Lung (tissue), 12 donors: ENCODE results near the gene IGSF21. TPM values are rescaled to one million over a fixed set of nuclear protein-coding genes. Genes with fewer than 3 reads are reported as not detected.

Experiments
- ATAC-seq: fragments of 200-7000 bp; cut with Tn5 transposase; one replicate; pipeline ENCODE4 v1.9.1; 2020; ENCODE audit warnings: moderate number of reproducible peaks; ENCODE audit not compliant: insufficient read depth, low FRiP score
- DNase-seq, 3 donors: peaks; one replicate each; pipeline ENCODE4 v3.0.0-alpha.2; 2013 to 2017
- H3K27ac ChIP-seq, 2 donors: one replicate each; pipeline ENCODE4 v1.5.1; 2013; ENCODE audit warnings: mild to moderate bottlenecking in 2 of 2, moderate library complexity in 2 of 2, control low read depth in 1 of 2, inconsistent platforms in 1 of 2, low read depth in 1 of 2, low read length in 1 of 2
- H3K27me3 ChIP-seq, 3 donors: one replicate each; pipeline ENCODE4 v1.5.1; 2013; ENCODE audit warnings: low read length in 2 of 3; ENCODE audit not compliant: control insufficient read depth in 3 of 3, insufficient read depth in 3 of 3
- H3K36me3 ChIP-seq, 4 donors: one replicate each; pipeline ENCODE4 v1.5.1; 2013; ENCODE audit warnings: low read length in 4 of 4, mild to moderate bottlenecking in 1 of 4, moderate library complexity in 1 of 4; ENCODE audit not compliant: control insufficient read depth in 4 of 4, insufficient read depth in 4 of 4
- H3K4me1 ChIP-seq, 5 donors: one replicate each; pipeline ENCODE4 v1.5.1; 2013; ENCODE audit warnings: low read length in 5 of 5, mild to moderate bottlenecking in 2 of 5, moderate library complexity in 1 of 5; ENCODE audit not compliant: control insufficient read depth in 5 of 5, insufficient read depth in 5 of 5
- H3K4me3 ChIP-seq: one replicate; pipeline ENCODE4 v1.5.1; 2013; ENCODE audit warnings: mild to moderate bottlenecking, control low read depth, moderate library complexity
- H3K9ac ChIP-seq, 2 donors: one replicate each; pipeline ENCODE4 v1.5.1; 2013; ENCODE audit warnings: low read length in 2 of 2, control low read depth in 1 of 2; ENCODE audit not compliant: insufficient read depth in 1 of 2
- H3K9me3 ChIP-seq, 4 donors: one replicate each; pipeline ENCODE4 v1.5.1; 2013; ENCODE audit warnings: low read length in 3 of 4, mild to moderate bottlenecking in 1 of 4, moderate library complexity in 1 of 4; ENCODE audit not compliant: control insufficient read depth in 4 of 4, insufficient read depth in 3 of 4
- CTCF ChIP-seq: IDR thresholded peaks from 2 replicates; pipeline ENCODE4 v1.5.1; 2012; ENCODE audit warnings: mild to moderate bottlenecking; ENCODE audit errors: control extremely low read depth, extremely low read depth
- WGBS, 2 donors: extraction: QIAGEN DNeasy Blood & Tissue Kit; methylation state at CpG; one replicate each; pipeline ENCODE4 v1.1.7; 2013; 5-methylcytosine and 5-hydroxymethylcytosine counted together
- polyA plus RNA-seq, 2 donors: library from polyadenylated mRNA; stranded (reverse); fragments of 200-250 nt; gene quantifications; one replicate each; pipeline ENCODE4 v1.2.1, GENCODE V29; 2013
- total RNA-seq, 2 donors: library from RNA; depleted of rRNA in 1 of 2; stranded (reverse); fragments of >200 nt in 1 of 2; gene quantifications; one replicate each; pipeline ENCODE4 v1.2.1, GENCODE V29; 2014 to 2021
- donor health status: control.
- donor health status: control.
- donor health status: Bipolar disorder and iron deficiency.
- donor health status: healthy.
- donor health status: DM: yes; HTN: yes; CAD: no.

IGSF21 gene
- total and polyA plus RNA-seq, 4 donors = 0.18 to 2.6 (median 0.62) TPM

- ATAC-seq (no peak), DNase-seq (no peak)
- Histone ChIP-seq H3K4me1 (no peaks in the 10 kb centered on the region), H3K27ac (no peak overlapping the region), H3K27me3 (peaks cover 0 to 10% (median 0%) of the 10 kb centered on the region in 3 donors), H3K9me3 (peaks cover 0 to 5% (median 0%) of the 10 kb centered on the region in 4 donors), H3K4me3 (no peak overlapping the region), H3K9ac (no peak overlapping the region), H3K36me3 (no peaks in the 10 kb centered on the region)
- TF ChIP-seq CTCF = no peak
- 35 to 38% methylated on average over 6 of the region's 6 CpGs for WGBS, 2 donors
Observed at GRCh38 chr1:18332576-18332975, 225.0 kb downstream of the IGSF21 start.

GRCh38 chr1:18333220-18333619 lies 225.6 kb downstream of the IGSF21 start:
- H3K4me3 ChIP-seq = no peak overlapping the region
- no peaks in the 10 kb centered on the region for H3K36me3 ChIP-seq
- H3K9ac ChIP-seq = no peak overlapping the region
- H3K27me3 ChIP-seq = peaks cover 0 to 11% (median 0%) of the 10 kb centered on the region in 3 donors
- 78 to 88% methylated on average over 3 of the region's 3 CpGs for WGBS, 2 donors
- peaks cover 0 to 5% (median 0%) of the 10 kb centered on the region in 4 donors for H3K9me3 ChIP-seq
- TF ChIP-seq CTCF = no peak
- H3K4me1 ChIP-seq = no peaks in the 10 kb centered on the region
- H3K27ac ChIP-seq = no peak overlapping the region
- ATAC-seq = no peak
- no peak for DNase-seq

- H3K27me3 ChIP-seq = peaks cover 0 to 11% (median 0%) of the 10 kb centered on the region in 3 donors
- peaks cover 0 to 5% (median 0%) of the 10 kb centered on the region in 4 donors for H3K9me3 ChIP-seq
- H3K4me3 ChIP-seq = no peak overlapping the region
- WGBS, 2 donors = 67 to 87% methylated on average over 4 of the region's 4 CpGs
- no peak for TF ChIP-seq CTCF
- no peak overlapping the region for H3K27ac ChIP-seq
- H3K9ac ChIP-seq = no peak overlapping the region
- no peaks in the 10 kb centered on the region for H3K4me1 ChIP-seq
- no peaks in the 10 kb centered on the region for H3K36me3 ChIP-seq
- DNase-seq (no peak), ATAC-seq (no peak)
Observed at GRCh38 chr1:18336801-18337200, 229.2 kb downstream of the IGSF21 start.

- no peak overlapping the region for H3K27ac ChIP-seq
- no peak overlapping the region for H3K9ac ChIP-seq
- ATAC-seq (no peak), DNase-seq (no peak)
- H3K9me3 ChIP-seq = peaks cover 0 to 5% (median 0%) of the 10 kb centered on the region in 4 donors
- H3K4me3 ChIP-seq = no peak overlapping the region
- no peak for TF ChIP-seq CTCF
- WGBS, 2 donors = 79 to 82% methylated on average over 9 of the region's 9 CpGs
- H3K36me3 ChIP-seq = no peaks in the 10 kb centered on the region
- H3K27me3 ChIP-seq = peaks cover 0 to 11% (median 0%) of the 10 kb centered on the region in 3 donors
- no peaks in the 10 kb centered on the region for H3K4me1 ChIP-seq
Observed at GRCh38 chr1:18337757-18338156, 230.2 kb downstream of the IGSF21 start.
